Measurements from ENCODE around the gene PLCL1.

DNA sequence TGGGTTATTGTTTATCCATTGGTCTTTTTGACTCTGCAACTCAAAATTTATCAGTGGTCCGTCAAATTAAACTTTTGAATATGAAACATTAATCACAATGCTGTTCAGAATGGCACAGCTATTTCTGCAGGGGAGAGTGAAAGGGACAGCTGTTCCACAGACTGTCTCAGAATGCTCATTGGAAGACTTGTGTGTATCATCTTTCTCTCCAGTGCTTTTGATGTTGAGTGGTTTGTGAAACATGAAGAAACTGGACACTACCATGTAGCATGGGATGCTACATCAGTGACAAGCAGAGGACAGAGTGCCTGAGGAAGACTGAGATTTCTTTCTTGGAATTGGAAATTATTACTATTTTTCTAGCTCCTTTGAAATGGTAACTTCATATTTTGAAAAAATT, 115.7 kb downstream of the PLCL1 start:
- TF ChIP-seq, protein P1, sequence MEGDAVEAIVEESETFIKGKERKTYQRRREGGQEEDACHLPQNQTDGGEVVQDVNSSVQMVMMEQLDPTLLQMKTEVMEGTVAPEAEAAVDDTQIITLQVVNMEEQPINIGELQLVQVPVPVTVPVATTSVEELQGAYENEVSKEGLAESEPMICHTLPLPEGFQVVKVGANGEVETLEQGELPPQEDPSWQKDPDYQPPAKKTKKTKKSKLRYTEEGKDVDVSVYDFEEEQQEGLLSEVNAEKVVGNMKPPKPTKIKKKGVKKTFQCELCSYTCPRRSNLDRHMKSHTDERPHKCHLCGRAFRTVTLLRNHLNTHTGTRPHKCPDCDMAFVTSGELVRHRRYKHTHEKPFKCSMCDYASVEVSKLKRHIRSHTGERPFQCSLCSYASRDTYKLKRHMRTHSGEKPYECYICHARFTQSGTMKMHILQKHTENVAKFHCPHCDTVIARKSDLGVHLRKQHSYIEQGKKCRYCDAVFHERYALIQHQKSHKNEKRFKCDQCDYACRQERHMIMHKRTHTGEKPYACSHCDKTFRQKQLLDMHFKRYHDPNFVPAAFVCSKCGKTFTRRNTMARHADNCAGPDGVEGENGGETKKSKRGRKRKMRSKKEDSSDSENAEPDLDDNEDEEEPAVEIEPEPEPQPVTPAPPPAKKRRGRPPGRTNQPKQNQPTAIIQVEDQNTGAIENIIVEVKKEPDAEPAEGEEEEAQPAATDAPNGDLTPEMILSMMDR (conservative IDR thresholded peaks at IDR 0.05) = no peak
- no peak for TF ChIP-seq ZFX (IDR thresholded peaks at IDR 0.05)
